ENCODE data around the gene MRPL52.

GRCh38 chr14:22845103-22845394 lies 15.4 kb downstream of the MRPL52 start:
- TF ChIP-seq POLR2AphosphoS5 (IDR thresholded peaks at IDR 0.05; ENCODE audit: low read length) (no peak), CUX1 (IDR thresholded peaks at IDR 0.05; ENCODE audit: insufficient replicate concordance, low read depth, low read length) (no peak), NR2F1 (conservative IDR thresholded peaks at IDR 0.05) (no peak), CTCF (IDR thresholded peaks at IDR 0.05 in 2 of 3, conservative IDR thresholded peaks at IDR 0.05 in 1 of 3; ENCODE audit: control insufficient read depth in 2 of 3, extremely low read depth in 1 of 3, insufficient read depth in 1 of 3, low read depth in 3 of 3, low read length in 3 of 3) (no peak), POLR2A (IDR thresholded peaks at IDR 0.05; ENCODE audit: low read depth, low read length) (no peak), GABPA (IDR thresholded peaks at IDR 0.05; ENCODE audit: low read depth) (no peak), ZBTB40 (IDR thresholded peaks at IDR 0.05; ENCODE audit: borderline replicate concordance) (no peak), ASH2L (IDR thresholded peaks at IDR 0.05; ENCODE audit: borderline replicate concordance, low read depth) (no peak), MAX (IDR thresholded peaks at IDR 0.05; ENCODE audit: low read depth, low read length) (no peak), EP300 (IDR thresholded peaks at IDR 0.05; ENCODE audit: borderline replicate concordance in 1 of 2, control insufficient read depth in 1 of 2, low read depth in 2 of 2, low read length in 2 of 2) (no peak), TCF12 (IDR thresholded peaks at IDR 0.05; ENCODE audit: low read depth, low read length) (no peak)
